ENCODE data around the gene PRG2.

PRG2 gene

DNA sequence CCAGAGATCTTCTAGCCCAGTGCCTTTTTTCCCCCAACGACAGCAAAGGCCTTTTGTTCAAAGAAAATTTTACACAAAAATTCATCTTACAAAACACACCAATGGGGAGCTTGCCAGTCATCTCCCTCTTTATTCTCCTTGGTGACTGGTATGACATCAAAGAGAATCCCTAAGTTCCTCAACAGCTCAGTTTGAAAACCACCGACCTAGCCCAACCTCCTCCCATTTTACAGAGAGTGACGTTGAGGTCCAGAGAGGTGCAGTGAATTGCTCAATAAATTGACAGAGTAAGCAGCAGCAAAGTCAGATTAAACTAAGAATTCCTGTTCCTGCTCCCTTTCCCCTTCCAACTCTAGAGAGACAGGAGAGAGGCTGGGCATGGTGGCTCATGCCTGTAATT lies 28.7 kb upstream of the PRG2 start:
- no peak overlapping the region for H3K4me3 ChIP-seq (ENCODE audit: low read depth, low read length)
- no peak for DNase-seq (ENCODE audit: low read depth)
- TF ChIP-seq, protein P1, sequence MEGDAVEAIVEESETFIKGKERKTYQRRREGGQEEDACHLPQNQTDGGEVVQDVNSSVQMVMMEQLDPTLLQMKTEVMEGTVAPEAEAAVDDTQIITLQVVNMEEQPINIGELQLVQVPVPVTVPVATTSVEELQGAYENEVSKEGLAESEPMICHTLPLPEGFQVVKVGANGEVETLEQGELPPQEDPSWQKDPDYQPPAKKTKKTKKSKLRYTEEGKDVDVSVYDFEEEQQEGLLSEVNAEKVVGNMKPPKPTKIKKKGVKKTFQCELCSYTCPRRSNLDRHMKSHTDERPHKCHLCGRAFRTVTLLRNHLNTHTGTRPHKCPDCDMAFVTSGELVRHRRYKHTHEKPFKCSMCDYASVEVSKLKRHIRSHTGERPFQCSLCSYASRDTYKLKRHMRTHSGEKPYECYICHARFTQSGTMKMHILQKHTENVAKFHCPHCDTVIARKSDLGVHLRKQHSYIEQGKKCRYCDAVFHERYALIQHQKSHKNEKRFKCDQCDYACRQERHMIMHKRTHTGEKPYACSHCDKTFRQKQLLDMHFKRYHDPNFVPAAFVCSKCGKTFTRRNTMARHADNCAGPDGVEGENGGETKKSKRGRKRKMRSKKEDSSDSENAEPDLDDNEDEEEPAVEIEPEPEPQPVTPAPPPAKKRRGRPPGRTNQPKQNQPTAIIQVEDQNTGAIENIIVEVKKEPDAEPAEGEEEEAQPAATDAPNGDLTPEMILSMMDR (IDR thresholded peaks at IDR 0.05; ENCODE audit: control insufficient read depth, extremely low read depth, insufficient read depth), result no peak

DNA sequence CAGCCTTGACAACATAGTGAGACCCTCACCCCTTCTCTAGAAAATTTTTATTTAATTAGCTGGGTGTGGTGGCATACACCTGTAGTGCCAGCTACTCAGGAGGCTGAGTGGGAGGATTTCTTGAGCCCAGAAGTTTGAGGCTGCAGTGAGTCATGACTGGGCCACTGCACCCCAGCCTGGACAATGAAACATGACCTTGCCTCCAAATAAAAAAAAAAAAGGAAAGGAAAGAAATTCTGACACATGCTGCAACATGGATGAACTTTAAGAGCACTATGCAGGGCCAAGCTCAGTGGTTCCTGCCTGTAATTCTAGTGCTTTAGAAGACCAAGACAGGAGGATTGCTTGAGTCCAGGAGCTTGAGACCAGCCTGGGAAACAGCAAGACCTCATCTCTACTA lies 27.7 kb upstream of the PRG2 start:
- TF ChIP-seq, protein P1 (IDR thresholded peaks at IDR 0.05; ENCODE audit: control insufficient read depth, extremely low read depth, insufficient read depth), result no peak
- no peak overlapping the region for H3K4me3 ChIP-seq (ENCODE audit: low read depth, low read length)
- DNase-seq (ENCODE audit: low read depth), result no peak

- DNase-seq (ENCODE audit: low read depth), result no peak
- no peak overlapping the region for H3K4me3 ChIP-seq (ENCODE audit: low read depth, low read length)
- TF ChIP-seq, protein P1 (IDR thresholded peaks at IDR 0.05; ENCODE audit: control insufficient read depth, extremely low read depth, insufficient read depth), result no peak
Observed at GRCh38 chr11:57417056-57417455, 26.6 kb upstream of the PRG2 start.

DNA sequence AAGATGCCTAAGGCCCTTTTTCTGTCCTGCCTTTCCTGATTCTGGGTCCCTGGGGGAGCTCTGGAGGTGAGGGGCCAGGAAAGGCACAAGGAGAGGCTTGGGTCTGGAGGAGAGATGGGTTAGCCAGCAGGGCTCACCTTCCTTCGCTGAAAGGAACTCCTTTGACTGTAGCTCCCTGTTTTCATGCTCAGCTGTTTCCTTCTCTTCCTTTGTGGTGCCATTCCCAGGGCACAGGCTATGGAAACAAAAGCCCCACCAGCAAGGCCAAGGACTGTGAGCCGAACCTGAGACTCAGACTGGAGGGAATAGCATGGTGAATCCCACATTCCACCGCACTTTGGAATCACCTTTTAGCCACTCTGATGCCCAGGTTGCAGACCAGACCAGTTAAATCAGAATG lies 26.0 kb upstream of the PRG2 start:
- TF ChIP-seq, protein P1 (IDR thresholded peaks at IDR 0.05; ENCODE audit: control insufficient read depth, extremely low read depth, insufficient read depth), result no peak
- no peak for DNase-seq (ENCODE audit: low read depth)
- H3K4me3 ChIP-seq (ENCODE audit: low read depth, low read length), result no peak overlapping the region

GRCh38 chr11:57414612-57415212 lies 24.3 kb upstream of the PRG2 start:
- H3K4me3 ChIP-seq (ENCODE audit: low read depth, low read length), result no peak overlapping the region
- DNase-seq (ENCODE audit: low read depth), result no peak
- TF ChIP-seq, protein P1 (IDR thresholded peaks at IDR 0.05; ENCODE audit: control insufficient read depth, extremely low read depth, insufficient read depth), result no peak

DNA sequence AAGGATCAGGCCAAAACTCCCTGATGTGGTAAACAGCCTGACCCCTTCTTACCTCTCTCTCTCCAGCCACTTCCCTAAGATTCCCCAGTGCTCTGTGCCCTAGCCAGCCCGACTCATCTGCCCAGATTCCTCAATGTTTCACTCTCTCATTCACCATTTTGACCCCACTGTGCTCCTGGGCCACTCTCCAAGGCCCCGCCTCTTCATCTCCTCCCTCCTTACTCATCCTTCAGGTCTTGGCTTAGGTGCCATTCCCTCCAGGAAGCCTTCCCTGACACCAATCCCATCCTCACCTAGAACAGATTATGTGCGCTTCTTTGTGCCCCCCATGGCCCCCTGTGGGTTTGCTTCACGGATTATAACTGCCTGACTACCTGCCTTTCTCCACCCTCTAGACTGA lies 23.2 kb upstream of the PRG2 start:
- DNase-seq (ENCODE audit: low read depth), result no peak
- H3K4me3 ChIP-seq (ENCODE audit: low read depth, low read length), result no peak overlapping the region
- TF ChIP-seq, protein P1 (IDR thresholded peaks at IDR 0.05; ENCODE audit: control insufficient read depth, extremely low read depth, insufficient read depth), result no peak

- DNase-seq (ENCODE audit: low read depth), result no peak
- TF ChIP-seq, protein P1 (IDR thresholded peaks at IDR 0.05; ENCODE audit: control insufficient read depth, extremely low read depth, insufficient read depth), result no peak
- no peak overlapping the region for H3K4me3 ChIP-seq (ENCODE audit: low read depth, low read length)
Observed at GRCh38 chr11:57410287-57410686, 19.8 kb upstream of the PRG2 start.

All from LNCaP clone FGC (cell line).